HG02623 (cell line): Measurements from ENCODE around the gene LRMDA.

Experiments used
- ATAC-seq: cut with Tn5 transposase; IDR thresholded peaks from one replicate; pipeline ENCODE4 v1.9.1; 2021; ENCODE audit warnings: moderate library complexity; ENCODE audit not compliant: unreplicated experiment

Gene LRMDA

GRCh38 chr10:75801121-75801520 is 369.7 kb downstream of the LRMDA start:
- ATAC-seq, result no peak

- no peak for ATAC-seq
Observed at GRCh38 chr10:75801661-75802060, 370.2 kb downstream of the LRMDA start.

GRCh38 chr10:75803121-75803520 is 371.7 kb downstream of the LRMDA start:
- no peak for ATAC-seq

GRCh38 chr10:75803816-75804552 is 372.6 kb downstream of the LRMDA start:
- no peak for ATAC-seq

GRCh38 chr10:75806186-75806585 is 374.8 kb downstream of the LRMDA start:
- no peak for ATAC-seq

GRCh38 chr10:75807456-75807855 is 376.0 kb downstream of the LRMDA start:
- no peak for ATAC-seq

- ATAC-seq, result no peak
Observed at GRCh38 chr10:75809003-75809402, 377.6 kb downstream of the LRMDA start.

GRCh38 chr10:75814014-75814413 is 382.6 kb downstream of the LRMDA start:
- no peak for ATAC-seq

- no peak for ATAC-seq
Observed at GRCh38 chr10:75815066-75815465, 383.6 kb downstream of the LRMDA start.

- ATAC-seq, result no peak
Observed at GRCh38 chr10:75817198-75817597, 385.8 kb downstream of the LRMDA start.

GRCh38 chr10:75818552-75818951 is 387.1 kb downstream of the LRMDA start:
- ATAC-seq, result no peak

GRCh38 chr10:75825235-75825634 is 393.8 kb downstream of the LRMDA start:
- no peak for ATAC-seq

GRCh38 chr10:75825661-75826060 is 394.2 kb downstream of the LRMDA start:
- no peak for ATAC-seq

GRCh38 chr10:75826846-75827245 is 395.4 kb downstream of the LRMDA start:
- ATAC-seq, result no peak

- ATAC-seq, result no peak
Observed at GRCh38 chr10:75827587-75828021, 396.2 kb downstream of the LRMDA start.

GRCh38 chr10:75828413-75828812 is 397.0 kb downstream of the LRMDA start:
- no peak for ATAC-seq

GRCh38 chr10:75836064-75836463 is 404.6 kb downstream of the LRMDA start:
- ATAC-seq, result no peak

- ATAC-seq, result no peak
Observed at GRCh38 chr10:75838486-75838885, 407.1 kb downstream of the LRMDA start.

GRCh38 chr10:75839020-75839419 is 407.6 kb downstream of the LRMDA start:
- ATAC-seq, result no peak

GRCh38 chr10:75841266-75841665 is 409.8 kb downstream of the LRMDA start:
- no peak for ATAC-seq

GRCh38 chr10:75845176-75845947 is 413.9 kb downstream of the LRMDA start:
- ATAC-seq, result no peak

- no peak for ATAC-seq
Observed at GRCh38 chr10:75847477-75847876, 416.1 kb downstream of the LRMDA start.
